Measurements from ENCODE around the gene SRI.

- TF ChIP-seq POLR2A (IDR thresholded peaks at IDR 0.05; ENCODE audit: low read length) (no peak), GATA1 (IDR thresholded peaks at IDR 0.05; ENCODE audit: low read depth, low read length) (no peak)
These were observed 24.4 kb upstream of the SRI start for GRCh38 chr7:88244258-88244657.

Data from erythroblast (primary cell).